ENCODE results near the gene MYO16. TPM values are rescaled to one million over a fixed set of nuclear protein-coding genes. Genes with fewer than 3 reads are reported as not detected.

The MYO16 gene
- total and polyA plus RNA-seq, 4 experiments from 2014 or later = 0.54 to 14.9 (median 6.3) TPM

DNA sequence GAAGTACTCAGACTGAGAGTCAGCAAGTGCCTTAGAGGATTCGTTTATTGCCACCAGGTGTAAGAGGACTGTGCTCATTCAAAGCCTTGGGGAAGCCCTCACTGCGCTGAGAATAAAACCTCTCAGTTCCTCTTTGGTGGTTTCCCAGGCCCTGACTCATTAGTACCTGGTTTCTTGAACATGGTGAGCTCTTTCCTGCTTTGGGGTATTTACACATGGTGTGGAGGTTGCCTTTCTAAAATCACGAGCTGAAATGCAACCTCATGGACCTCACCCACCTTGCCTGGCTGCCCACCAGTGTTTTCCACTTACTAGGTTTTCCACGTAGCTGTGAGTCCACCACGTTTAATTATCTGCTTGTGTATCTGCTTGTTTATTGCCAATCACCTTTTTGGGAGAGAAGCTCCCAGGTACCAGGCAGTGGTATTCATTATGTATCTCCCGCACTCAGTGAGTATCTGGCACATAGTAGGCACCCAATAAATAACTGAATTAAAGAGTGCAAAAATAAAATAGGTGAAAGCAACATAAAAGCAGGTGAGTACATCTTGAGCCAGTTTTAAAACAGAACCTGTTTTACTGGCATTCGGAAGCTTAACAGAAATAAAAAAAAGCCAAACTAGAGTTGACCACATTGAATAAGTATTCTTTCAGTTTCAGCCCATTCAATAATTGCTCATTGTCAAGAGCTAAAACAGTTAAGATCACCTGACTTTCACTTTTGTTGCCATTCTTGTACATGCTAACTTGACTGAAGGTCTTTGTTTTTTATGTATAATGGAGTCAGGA lies 533.0 kb downstream of the MYO16 start:
- CTCF ChIA-PET (ENCODE audit: partially characterized antibody) = no interaction called here
- Histone ChIP-seq H3K27me3 (ENCODE audit: insufficient read depth, low read length) (no peaks in the 10 kb centered on the region), H3K4me3 (ENCODE audit: low read length in 2 of 2) (no peak overlapping the region), H3K4me1 (ENCODE audit: insufficient read depth, low read length) (no peaks in the 10 kb centered on the region), H3K27ac (ENCODE audit: low read depth, low read length) (no peak overlapping the region), H3K9me3 (ENCODE audit: control insufficient read depth in 1 of 2, low read length in 2 of 2) (no peaks in the 10 kb centered on the region), H3K36me3 (ENCODE audit: insufficient read depth, low read length) (no peaks in the 10 kb centered on the region)
- POLR2A ChIA-PET (ENCODE audit: partially characterized antibody) = no interaction called here
- no peak for DNase-seq
- H3K27me3 Mint-ChIP-seq = peaks cover 0 to 2% of the 10 kb centered on the region in 2 donors
- H3K27ac Mint-ChIP-seq = no peak overlapping the region
- H3K4me3 Mint-ChIP-seq = no peak overlapping the region
- H3K36me3 Mint-ChIP-seq = no peaks in the 10 kb centered on the region
- no peaks in the 10 kb centered on the region for H3K9me3 Mint-ChIP-seq
- peaks cover 0 to 8% (median under 1%) of the 10 kb centered on the region in 4 donors for H3K4me1 Mint-ChIP-seq
- intact Hi-C loops (cut with micrococcal nuclease) = no loop called here

DNA sequence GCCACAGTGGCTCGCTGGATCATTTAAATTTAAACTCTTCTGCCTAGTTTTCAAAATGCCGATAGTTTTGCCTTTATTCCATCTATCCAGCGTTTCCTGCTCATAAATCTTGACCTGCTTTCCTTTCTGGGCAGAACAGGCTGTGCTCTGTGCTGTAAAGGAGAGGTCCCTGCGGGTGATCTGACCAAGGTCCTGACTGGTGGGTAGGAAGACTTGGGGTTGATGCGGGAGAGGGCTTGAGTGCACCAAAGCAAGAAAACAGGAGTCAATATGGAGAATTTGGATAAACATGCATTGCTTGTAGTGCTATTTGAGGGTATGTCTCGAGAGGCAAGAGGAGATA lies 533.6 kb downstream of the MYO16 start:
- Histone ChIP-seq H3K27ac (ENCODE audit: low read depth, low read length) (no peak overlapping the region), H3K36me3 (ENCODE audit: insufficient read depth, low read length) (no peaks in the 10 kb centered on the region), H3K27me3 (ENCODE audit: insufficient read depth, low read length) (no peaks in the 10 kb centered on the region), H3K9me3 (ENCODE audit: control insufficient read depth in 1 of 2, low read length in 2 of 2) (no peaks in the 10 kb centered on the region), H3K4me1 (ENCODE audit: insufficient read depth, low read length) (no peaks in the 10 kb centered on the region), H3K4me3 (ENCODE audit: low read length in 2 of 2) (no peak overlapping the region)
- intact Hi-C loops (cut with micrococcal nuclease) = no loop called here
- DNase-seq = no peak
- Mint-ChIP-seq H3K36me3 (no peaks in the 10 kb centered on the region), H3K27me3 (peaks cover 0 to 2% of the 10 kb centered on the region in 2 donors), H3K4me3 (no peak overlapping the region), H3K4me1 (peaks cover 0 to 8% (median under 1%) of the 10 kb centered on the region in 4 donors), H3K27ac (no peak overlapping the region), H3K9me3 (no peaks in the 10 kb centered on the region)
- ChIA-PET CTCF (ENCODE audit: partially characterized antibody) (no interaction called here), POLR2A (ENCODE audit: partially characterized antibody) (no interaction called here)

DNA sequence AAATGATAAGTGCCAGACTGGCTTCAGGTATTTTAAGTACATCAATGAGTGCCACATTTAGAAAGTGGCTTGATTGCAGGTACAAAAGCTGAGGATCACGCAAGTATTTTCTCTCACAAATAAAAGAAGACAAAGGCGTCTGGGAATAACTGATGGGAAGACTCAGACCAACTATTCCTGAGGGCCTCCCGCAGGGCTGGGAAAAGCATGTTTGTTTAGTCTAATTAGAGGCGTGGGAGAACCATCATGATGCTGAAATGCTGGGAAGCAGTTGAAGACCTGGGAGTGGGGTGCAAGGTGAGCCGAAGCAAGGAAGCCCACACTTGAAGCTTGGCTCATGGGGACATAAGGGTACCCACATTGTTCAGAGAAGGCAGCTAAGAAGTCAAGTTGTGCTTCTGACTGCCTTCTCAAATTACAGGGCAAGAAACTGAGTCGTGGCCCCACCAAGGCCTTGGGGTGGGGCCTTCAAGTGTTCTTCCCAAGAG lies 536.0 kb downstream of the MYO16 start:
- H3K4me3 ChIP-seq (ENCODE audit: low read length in 2 of 2) = no peak overlapping the region
- CTCF ChIA-PET (ENCODE audit: partially characterized antibody) = no interaction called here
- no peaks in the 10 kb centered on the region for H3K36me3 Mint-ChIP-seq
- H3K9me3 Mint-ChIP-seq = no peaks in the 10 kb centered on the region
- H3K9me3 ChIP-seq (ENCODE audit: control insufficient read depth in 1 of 2, low read length in 2 of 2) = no peaks in the 10 kb centered on the region
- H3K4me3 Mint-ChIP-seq = no peak overlapping the region
- H3K27ac ChIP-seq (ENCODE audit: low read depth, low read length) = no peak overlapping the region
- intact Hi-C loops (cut with micrococcal nuclease) = no loop called here
- no peak overlapping the region for H3K27ac Mint-ChIP-seq
- H3K4me1 ChIP-seq (ENCODE audit: insufficient read depth, low read length) = no peaks in the 10 kb centered on the region
- POLR2A ChIA-PET (ENCODE audit: partially characterized antibody) = no interaction called here
- no peaks in the 10 kb centered on the region for H3K36me3 ChIP-seq (ENCODE audit: insufficient read depth, low read length)
- H3K4me1 Mint-ChIP-seq = peaks cover 0 to 8% (median 0%) of the 10 kb centered on the region in 4 donors
- DNase-seq = no peak
- H3K27me3 Mint-ChIP-seq = peaks cover 0 to 2% of the 10 kb centered on the region in 2 donors
- H3K27me3 ChIP-seq (ENCODE audit: insufficient read depth, low read length) = no peaks in the 10 kb centered on the region

DNA sequence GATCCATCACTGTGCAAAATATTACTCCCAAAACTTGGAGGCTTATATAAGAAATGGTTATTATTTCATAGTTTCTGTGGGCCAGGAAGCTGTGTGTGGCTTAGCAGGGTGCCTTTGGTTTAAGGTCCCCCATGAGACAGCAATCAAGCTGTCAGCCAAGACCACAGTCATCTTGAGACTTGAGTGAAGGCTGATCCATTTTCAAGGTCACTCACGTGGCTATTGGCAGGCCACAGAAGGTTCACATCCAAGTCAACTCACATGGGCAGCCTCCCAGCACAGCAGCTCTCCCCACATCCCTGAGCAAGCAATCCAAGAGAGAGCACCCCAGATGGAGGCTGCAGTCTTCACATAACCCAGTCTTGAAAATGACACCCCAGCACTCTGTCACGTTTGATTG lies 537.4 kb downstream of the MYO16 start:
- H3K27ac Mint-ChIP-seq = no peak overlapping the region
- intact Hi-C loops (cut with micrococcal nuclease) = no loop called here
- CTCF ChIA-PET (ENCODE audit: partially characterized antibody) = no interaction called here

DNA sequence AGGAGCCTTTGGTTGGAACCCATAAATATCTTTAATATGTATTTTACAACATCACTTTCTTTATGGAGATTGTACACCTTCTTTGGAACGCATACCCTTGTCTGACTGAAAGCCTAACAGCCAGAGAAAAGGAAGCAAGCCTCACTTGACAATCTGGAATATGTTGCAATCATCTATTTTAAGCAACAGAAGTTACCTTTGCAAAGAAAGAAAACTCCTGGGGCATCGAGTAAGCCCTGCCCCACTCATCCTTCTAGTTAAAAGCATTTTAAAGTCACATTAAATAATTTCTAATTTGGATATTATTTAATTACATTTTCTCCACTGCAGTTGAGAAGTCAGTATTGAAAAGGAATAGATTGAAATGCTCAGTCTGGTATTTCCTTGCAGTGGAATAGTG lies 542.7 kb downstream of the MYO16 start:
- ChIA-PET POLR2A (ENCODE audit: partially characterized antibody) (no interaction called here), CTCF (ENCODE audit: partially characterized antibody) (no interaction called here)
- Histone ChIP-seq H3K4me3 (ENCODE audit: low read length in 2 of 2) (no peak overlapping the region), H3K9me3 (ENCODE audit: control insufficient read depth in 1 of 2, low read length in 2 of 2) (no peaks in the 10 kb centered on the region), H3K36me3 (ENCODE audit: insufficient read depth, low read length) (no peaks in the 10 kb centered on the region), H3K27me3 (ENCODE audit: insufficient read depth, low read length) (no peaks in the 10 kb centered on the region), H3K4me1 (ENCODE audit: insufficient read depth, low read length) (no peaks in the 10 kb centered on the region), H3K27ac (ENCODE audit: low read depth, low read length) (no peak overlapping the region)
- Mint-ChIP-seq H3K4me1 (no peaks in the 10 kb centered on the region), H3K4me3 (no peak overlapping the region), H3K9me3 (no peaks in the 10 kb centered on the region), H3K27me3 (no peaks in the 10 kb centered on the region), H3K27ac (no peak overlapping the region), H3K36me3 (no peaks in the 10 kb centered on the region)
- DNase-seq = no peak
- intact Hi-C loops (cut with micrococcal nuclease) = no loop called here

More for the DNA sequence above, 537.4 kb downstream of the MYO16 start:
- Mint-ChIP-seq H3K36me3 (no peaks in the 10 kb centered on the region), H3K4me3 (no peak overlapping the region), H3K9me3 (no peaks in the 10 kb centered on the region), H3K27me3 (peaks cover 0 to 2% of the 10 kb centered on the region in 2 donors), H3K4me1 (peaks cover 0 to 4% (median 0%) of the 10 kb centered on the region in 4 donors)
- H3K27ac ChIP-seq (ENCODE audit: low read depth, low read length) = no peak overlapping the region
- DNase-seq = no peak
- POLR2A ChIA-PET (ENCODE audit: partially characterized antibody) = no interaction called here
- no peaks in the 10 kb centered on the region for H3K36me3 ChIP-seq (ENCODE audit: insufficient read depth, low read length)
- no peak overlapping the region for H3K4me3 ChIP-seq (ENCODE audit: low read length in 2 of 2)
- H3K4me1 ChIP-seq (ENCODE audit: insufficient read depth, low read length) = no peaks in the 10 kb centered on the region
- no peaks in the 10 kb centered on the region for H3K27me3 ChIP-seq (ENCODE audit: insufficient read depth, low read length)
- H3K9me3 ChIP-seq (ENCODE audit: control insufficient read depth in 1 of 2, low read length in 2 of 2) = no peaks in the 10 kb centered on the region

DNA sequence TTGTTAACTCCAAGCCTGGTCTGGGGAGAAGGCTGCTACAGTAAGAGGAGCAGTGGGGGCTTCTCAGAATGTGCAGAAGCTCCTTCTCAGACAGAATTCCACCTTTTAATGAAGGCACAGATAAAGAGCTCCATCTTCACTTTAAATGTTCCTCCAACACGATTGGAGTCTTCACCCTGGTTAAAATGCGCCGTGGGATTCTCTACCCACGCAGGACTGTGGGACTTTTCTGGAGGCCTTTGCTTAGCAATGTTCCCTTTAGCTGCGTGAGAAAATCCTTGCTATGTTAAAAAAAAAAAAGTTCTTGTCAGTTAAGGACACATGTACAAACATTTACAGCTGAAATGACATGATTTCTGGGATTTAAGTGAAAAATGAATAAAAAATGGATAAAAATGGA lies 546.3 kb downstream of the MYO16 start:
- no peaks in the 10 kb centered on the region for H3K4me1 Mint-ChIP-seq
- Histone ChIP-seq H3K9me3 (ENCODE audit: control insufficient read depth in 1 of 2, low read length in 2 of 2) (no peaks in the 10 kb centered on the region), H3K27me3 (ENCODE audit: insufficient read depth, low read length) (no peaks in the 10 kb centered on the region), H3K36me3 (ENCODE audit: insufficient read depth, low read length) (no peaks in the 10 kb centered on the region), H3K27ac (ENCODE audit: low read depth, low read length) (no peak overlapping the region), H3K4me1 (ENCODE audit: insufficient read depth, low read length) (no peaks in the 10 kb centered on the region), H3K4me3 (ENCODE audit: low read length in 2 of 2) (no peak overlapping the region)
- H3K36me3 Mint-ChIP-seq = no peaks in the 10 kb centered on the region
- no peak overlapping the region for H3K27ac Mint-ChIP-seq
- no peak overlapping the region for H3K4me3 Mint-ChIP-seq
- intact Hi-C loops (cut with micrococcal nuclease) = no loop called here
- no peak for DNase-seq
- no peaks in the 10 kb centered on the region for H3K9me3 Mint-ChIP-seq
- H3K27me3 Mint-ChIP-seq = no peaks in the 10 kb centered on the region
- POLR2A ChIA-PET (ENCODE audit: partially characterized antibody) = no interaction called here
- CTCF ChIA-PET (ENCODE audit: partially characterized antibody) = no interaction called here

DNA sequence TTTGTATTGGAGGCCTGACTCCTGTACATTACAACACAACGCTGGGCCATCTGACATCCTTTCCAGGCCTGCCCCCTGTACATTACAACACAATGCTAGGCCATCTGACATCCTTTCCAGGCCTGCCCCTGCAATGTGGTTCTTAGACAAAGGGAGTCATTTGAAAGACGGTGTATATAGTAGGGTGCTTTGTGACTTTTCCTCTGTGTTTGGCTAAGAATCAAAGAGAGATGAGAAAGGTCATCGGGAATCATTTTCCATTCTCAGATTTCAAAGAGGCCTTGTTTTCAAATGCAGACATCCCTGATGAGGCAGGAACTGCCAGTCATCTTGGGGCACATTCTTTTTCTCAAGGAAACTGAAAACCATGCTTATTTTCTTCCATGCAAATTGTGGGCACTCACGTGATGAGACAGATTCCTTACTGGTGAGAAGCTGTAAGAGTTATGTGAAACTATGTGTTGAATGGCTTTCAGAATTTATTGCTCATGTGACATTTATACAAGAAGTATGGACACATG lies 551.6 kb downstream of the MYO16 start:
- POLR2A ChIA-PET (ENCODE audit: partially characterized antibody) = no interaction called here
- no peaks in the 10 kb centered on the region for H3K9me3 Mint-ChIP-seq

More for the DNA sequence above, 551.6 kb downstream of the MYO16 start:
- CTCF ChIA-PET (ENCODE audit: partially characterized antibody) = no interaction called here
- H3K27ac ChIP-seq (ENCODE audit: low read depth, low read length) = no peak overlapping the region
- H3K9me3 ChIP-seq (ENCODE audit: control insufficient read depth in 1 of 2, low read length in 2 of 2) = no peaks in the 10 kb centered on the region
- Mint-ChIP-seq H3K27ac (no peak overlapping the region), H3K4me1 (no peaks in the 10 kb centered on the region), H3K27me3 (no peaks in the 10 kb centered on the region), H3K36me3 (no peaks in the 10 kb centered on the region), H3K4me3 (no peak overlapping the region)
- no peaks in the 10 kb centered on the region for H3K4me1 ChIP-seq (ENCODE audit: insufficient read depth, low read length)
- no peaks in the 10 kb centered on the region for H3K27me3 ChIP-seq (ENCODE audit: insufficient read depth, low read length)
- no peak for DNase-seq
- intact Hi-C loops (cut with micrococcal nuclease) = no loop called here
- no peak overlapping the region for H3K4me3 ChIP-seq (ENCODE audit: low read length in 2 of 2)
- H3K36me3 ChIP-seq (ENCODE audit: insufficient read depth, low read length) = no peaks in the 10 kb centered on the region

Measured in CD4-positive, alpha-beta memory T cell (primary cell).